WTC11 (cell line): Measurements from ENCODE around the gene VEPH1. TPM values are rescaled to one million over a fixed set of nuclear protein-coding genes. Genes with fewer than 3 reads are reported as not detected.

ENCODE experiments used
- ATAC-seq: fragments of 200-7000 bp; cut with Tn5 transposase; 2 replicates; pipeline ENCODE4 v1.10.0; 2021; ENCODE audit warnings: mild to moderate bottlenecking, moderate library complexity
- CTCF ChIA-PET: fragments of 300-600 bp; sonication (Branson Sonifier 250); formaldehyde crosslinking; loops from one replicate; lab custom pipeline; 2021; ENCODE audit warnings: antibody characterized with exemption; lab: Charles Lee
- POLR2A ChIA-PET: fragments of 350-600 bp; sonication (Branson Sonifier 250); formaldehyde crosslinking; loops from one replicate; lab custom pipeline; 2021; ENCODE audit warnings: antibody characterized with exemption; lab: Charles Lee
- DNase-seq: peaks from one replicate; pipeline ENCODE4 v3.0.0; 2021; ENCODE audit warnings: low spot score
- H3K27ac Mint-ChIP-seq: 2 replicates; pipeline ENCODE4 v1.8.0; 2021; ENCODE audit warnings: mixed read lengths
- H3K27me3 Mint-ChIP-seq: 2 replicates; pipeline ENCODE4 v1.8.0; 2021; ENCODE audit warnings: low read depth, mild to moderate bottlenecking, moderate library complexity, mixed read lengths
- H3K36me3 Mint-ChIP-seq: 2 replicates; pipeline ENCODE4 v1.8.0; 2021; ENCODE audit warnings: mixed read lengths
- H3K4me1 Mint-ChIP-seq: 2 replicates; pipeline ENCODE4 v1.8.0; 2022; ENCODE audit warnings: mixed read lengths
- H3K4me3 Mint-ChIP-seq: 2 replicates; pipeline ENCODE4 v1.8.0; 2021; ENCODE audit warnings: mild to moderate bottlenecking, moderate library complexity, mixed read lengths
- H3K9me3 Mint-ChIP-seq: 2 replicates; pipeline ENCODE4 v1.8.0; 2021; ENCODE audit warnings: mixed read lengths
- AR ChIP-seq: fragments of 250-450 bp; sonication (Bioruptor Pico); IDR thresholded peaks from 2 replicates; pipeline ENCODE4 v1.9.0; 2021; ENCODE audit warnings: mild to moderate bottlenecking
- ATF1 ChIP-seq: sonication (generic); formaldehyde crosslinking; IDR thresholded peaks from 2 replicates; pipeline ENCODE4 v1.8.1; 2023; ENCODE audit warnings: mild to moderate bottlenecking, moderate library complexity, missing genetic modification reagents
- CREB1 ChIP-seq: sonication (generic); formaldehyde crosslinking; IDR thresholded peaks from 2 replicates; pipeline ENCODE4 v1.8.0; 2023; ENCODE audit warnings: mild to moderate bottlenecking, missing genetic modification reagents
- E2F5 ChIP-seq: sonication (generic); formaldehyde crosslinking; IDR thresholded peaks from 2 replicates; pipeline ENCODE4 v1.8.1; 2022; ENCODE audit warnings: mild to moderate bottlenecking, moderate library complexity, missing genetic modification reagents
- ELF4 ChIP-seq: sonication (generic); formaldehyde crosslinking; IDR thresholded peaks from 2 replicates; pipeline ENCODE4 v1.8.1; 2022; ENCODE audit warnings: low read depth, mild to moderate bottlenecking, moderate library complexity, missing genetic modification reagents
- FOXP4 ChIP-seq: sonication (generic); formaldehyde crosslinking; IDR thresholded peaks from 2 replicates; pipeline ENCODE4 v1.8.0; 2022; ENCODE audit warnings: mild to moderate bottlenecking, missing genetic modification reagents
- GRHL2 ChIP-seq: fragments of 250-450 bp; sonication (Bioruptor Pico); IDR thresholded peaks from 2 replicates; pipeline ENCODE4 v1.8.0; 2022; ENCODE audit warnings: mild to moderate bottlenecking, moderate library complexity; ENCODE audit not compliant: insufficient replicate concordance, severe bottlenecking
- KAT7 ChIP-seq: sonication (generic); formaldehyde crosslinking; IDR thresholded peaks from 2 replicates; pipeline ENCODE4 v1.8.1; 2023; ENCODE audit warnings: missing genetic modification reagents, mild to moderate bottlenecking, borderline replicate concordance
- NFATC4 ChIP-seq: fragments of 250-450 bp; sonication (Bioruptor Pico); IDR thresholded peaks from 2 replicates; pipeline ENCODE4 v1.9.0; 2021; ENCODE audit warnings: mild to moderate bottlenecking
- NR2C2 ChIP-seq: sonication (generic); formaldehyde crosslinking; IDR thresholded peaks from 2 replicates; pipeline ENCODE4 v1.8.0; 2022; ENCODE audit warnings: mild to moderate bottlenecking, missing genetic modification reagents
- PRDM15 ChIP-seq: sonication (generic); formaldehyde crosslinking; IDR thresholded peaks from 2 replicates; pipeline ENCODE4 v1.8.0; 2022; ENCODE audit warnings: missing genetic modification reagents
- RELA ChIP-seq: sonication (generic); formaldehyde crosslinking; IDR thresholded peaks from 2 replicates; pipeline ENCODE4 v1.8.1; 2022; ENCODE audit warnings: missing genetic modification reagents, mild to moderate bottlenecking, borderline replicate concordance
- SMAD3 ChIP-seq: sonication (generic); formaldehyde crosslinking; IDR thresholded peaks from 2 replicates; pipeline ENCODE4 v1.8.0; 2022; ENCODE audit warnings: missing genetic modification reagents, mild to moderate bottlenecking, borderline replicate concordance
- USF1 ChIP-seq: sonication (generic); formaldehyde crosslinking; IDR thresholded peaks from 2 replicates; pipeline ENCODE4 v1.8.0; 2022; ENCODE audit warnings: mild to moderate bottlenecking, missing genetic modification reagents
- ZBTB21 ChIP-seq: sonication (generic); formaldehyde crosslinking; IDR thresholded peaks from 2 replicates; pipeline ENCODE4 v1.8.1; 2023; ENCODE audit warnings: mild to moderate bottlenecking, missing genetic modification reagents, borderline replicate concordance
- ZNF281 ChIP-seq: sonication (generic); formaldehyde crosslinking; IDR thresholded peaks from 2 replicates; pipeline ENCODE4 v1.8.0; 2023; ENCODE audit warnings: mild to moderate bottlenecking, missing genetic modification reagents
- ZNF317 ChIP-seq: sonication (generic); formaldehyde crosslinking; IDR thresholded peaks from 2 replicates; pipeline ENCODE4 v1.8.1; 2023; ENCODE audit warnings: low read depth, mild to moderate bottlenecking, moderate library complexity, missing genetic modification reagents, borderline replicate concordance
- total RNA-seq: library from RNA; stranded (reverse); gene quantifications from 3 replicates; pipeline ENCODE4 v1.2.3, GENCODE V29; 2021
- TF ChIP-seq, protein P1 (sequence below): fragments of 250-450 bp; sonication (Bioruptor Pico); IDR thresholded peaks from 2 replicates; pipeline ENCODE4 v1.9.0; 2021; ENCODE audit warnings: mild to moderate bottlenecking
- TF ChIP-seq, protein P2 (sequence below): fragments of 250-450 bp; sonication (Bioruptor Pico); IDR thresholded peaks from 2 replicates; pipeline ENCODE4 v2.1.2; 2022; ENCODE audit warnings: mild to moderate bottlenecking, moderate library complexity

VEPH1 gene
- total RNA-seq, 1 experiment from 2014 or later = 10.8 TPM

DNA sequence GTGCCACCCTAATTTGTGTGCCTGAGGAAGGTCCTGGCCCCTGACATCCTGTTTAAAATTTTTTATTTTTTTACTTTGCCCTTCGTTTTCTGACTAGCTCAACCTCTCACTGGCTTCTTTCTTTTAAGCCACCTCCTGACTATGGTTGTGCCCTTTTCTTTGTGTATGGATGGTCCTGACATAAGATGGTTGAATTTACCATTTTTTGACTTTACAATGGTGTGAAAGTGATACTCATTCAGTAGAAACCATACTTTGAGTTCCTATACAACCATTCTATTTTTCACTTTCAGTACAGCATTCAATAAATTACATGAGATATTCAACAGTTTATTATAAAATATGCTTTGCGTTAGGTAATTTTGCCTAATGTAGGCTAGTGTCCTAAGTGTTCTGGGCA, 140.9 kb downstream of the VEPH1 start (continued):
- no peak for TF ChIP-seq ZNF281 (CRISPR knock-in tag)
- no peak for TF ChIP-seq KAT7 (CRISPR knock-in tag)
- no peak for TF ChIP-seq NFATC4 (CRISPR knock-in tag)
- no peak for TF ChIP-seq NR2C2 (CRISPR knock-in tag)
- TF ChIP-seq ZNF317 (CRISPR knock-in tag) = no peak
- no peak for TF ChIP-seq AR (CRISPR knock-in tag)
- TF ChIP-seq SMAD3 = no peak
- TF ChIP-seq USF1 (CRISPR knock-in tag) = no peak

DNA sequence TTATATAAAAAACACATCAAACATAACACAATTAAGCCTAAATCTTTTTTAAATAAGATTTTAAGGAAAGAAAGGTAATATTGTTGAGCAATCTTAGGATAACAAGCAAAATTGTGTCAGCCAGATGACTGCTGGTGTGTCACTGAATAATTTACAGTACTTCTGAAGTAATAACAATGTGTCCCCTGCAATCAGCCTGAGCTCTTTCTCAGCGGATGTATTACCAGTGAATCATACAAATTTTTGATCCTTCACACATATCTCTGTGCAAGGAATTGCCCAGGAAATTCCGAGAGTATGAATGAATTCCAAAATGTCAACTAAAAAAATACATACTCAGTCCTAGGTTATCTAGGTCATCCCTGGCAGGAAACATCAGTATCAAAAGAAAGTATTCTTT, 143.2 kb downstream of the VEPH1 start:
- no peak for DNase-seq
- H3K9me3 Mint-ChIP-seq = no peaks in the 10 kb centered on the region
- no peak overlapping the region for H3K27ac Mint-ChIP-seq
- CTCF ChIA-PET = no interaction called here
- H3K36me3 Mint-ChIP-seq = no peaks in the 10 kb centered on the region
- H3K4me3 Mint-ChIP-seq = no peak overlapping the region
- POLR2A ChIA-PET = no interaction called here
- TF ChIP-seq NFATC4 (CRISPR knock-in tag) (no peak), ATF1 (CRISPR knock-in tag) (no peak), ELF4 (CRISPR knock-in tag) (no peak), CREB1 (CRISPR knock-in tag) (no peak), PRDM15 (CRISPR knock-in tag) (no peak)
- TF ChIP-seq, protein P1, sequence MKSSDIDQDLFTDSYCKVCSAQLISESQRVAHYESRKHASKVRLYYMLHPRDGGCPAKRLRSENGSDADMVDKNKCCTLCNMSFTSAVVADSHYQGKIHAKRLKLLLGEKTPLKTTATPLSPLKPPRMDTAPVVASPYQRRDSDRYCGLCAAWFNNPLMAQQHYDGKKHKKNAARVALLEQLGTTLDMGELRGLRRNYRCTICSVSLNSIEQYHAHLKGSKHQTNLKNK = no peak
- no peak for ATAC-seq
- no peaks in the 10 kb centered on the region for H3K27me3 Mint-ChIP-seq
- H3K4me1 Mint-ChIP-seq = peaks cover 2% of the 10 kb centered on the region; the same call in 1 of the 2 replicates

DNA sequence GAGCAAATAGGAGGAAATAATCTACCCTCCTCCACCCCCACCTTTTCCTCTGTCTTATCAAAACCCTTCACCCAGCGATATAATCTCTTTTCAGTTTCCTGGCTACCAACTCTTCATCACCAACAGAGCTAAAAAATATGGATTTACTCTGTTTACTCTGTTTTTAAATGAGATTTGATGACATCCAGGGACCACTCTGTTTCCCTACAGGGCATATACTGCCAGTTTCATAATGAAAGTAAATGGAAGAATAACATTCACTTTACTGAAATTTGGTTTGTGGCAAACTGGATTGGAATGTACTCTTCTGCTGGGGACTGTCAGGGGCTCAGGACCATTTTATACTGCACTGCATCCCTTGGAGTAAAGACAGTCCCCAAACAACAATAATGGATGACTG, 146.7 kb downstream of the VEPH1 start:
- no peaks in the 10 kb centered on the region for H3K36me3 Mint-ChIP-seq
- H3K9me3 Mint-ChIP-seq = no peaks in the 10 kb centered on the region
- ATAC-seq = no peak
- H3K4me1 Mint-ChIP-seq = peaks cover 5% of the 10 kb centered on the region
- ChIA-PET POLR2A (no interaction called here), CTCF (no interaction called here)
- no peak overlapping the region for H3K27ac Mint-ChIP-seq
- H3K4me3 Mint-ChIP-seq = no peak overlapping the region
- no peak for DNase-seq
- no peaks in the 10 kb centered on the region for H3K27me3 Mint-ChIP-seq
- TF ChIP-seq RELA (CRISPR knock-in tag) (no peak), FOXP4 (CRISPR knock-in tag) (no peak), E2F5 (CRISPR knock-in tag) (no peak), ZBTB21 (no peak), GRHL2 (CRISPR knock-in tag) (no peak)
- TF ChIP-seq, protein P2, sequence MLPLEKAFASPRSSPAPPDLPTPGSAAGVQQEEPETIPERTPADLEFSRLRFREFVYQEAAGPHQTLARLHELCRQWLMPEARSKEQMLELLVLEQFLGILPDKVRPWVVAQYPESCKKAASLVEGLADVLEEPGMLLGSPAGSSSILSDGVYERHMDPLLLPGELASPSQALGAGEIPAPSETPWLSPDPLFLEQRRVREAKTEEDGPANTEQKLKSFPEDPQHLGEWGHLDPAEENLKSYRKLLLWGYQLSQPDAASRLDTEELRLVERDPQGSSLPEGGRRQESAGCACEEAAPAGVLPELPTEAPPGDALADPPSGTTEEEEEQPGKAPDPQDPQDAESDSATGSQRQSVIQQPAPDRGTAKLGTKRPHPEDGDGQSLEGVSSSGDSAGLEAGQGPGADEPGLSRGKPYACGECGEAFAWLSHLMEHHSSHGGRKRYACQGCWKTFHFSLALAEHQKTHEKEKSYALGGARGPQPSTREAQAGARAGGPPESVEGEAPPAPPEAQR (CRISPR knock-in tag) = no peak
